Epithelial cell of esophagus (primary cell): Measurements from ENCODE around the gene NRG2.

ENCODE experiments used
- DNase-seq: peaks from one replicate; pipeline ENCODE4 v3.0.0; 2010; ENCODE audit warnings: low read depth
- H3K4me3 ChIP-seq: 2 replicates; pipeline ENCODE4 v1.5.1; 2011; ENCODE audit warnings: mild to moderate bottlenecking, low read length, control low read depth
- TF ChIP-seq, protein P1 (sequence below): IDR thresholded peaks from 2 replicates; pipeline ENCODE4 v1.5.1; 2011; ENCODE audit warnings: low read depth, mild to moderate bottlenecking, low read length, control low read depth, inconsistent platforms; ENCODE audit not compliant: insufficient read depth; ENCODE audit errors: missing control alignments

Gene NRG2

DNA sequence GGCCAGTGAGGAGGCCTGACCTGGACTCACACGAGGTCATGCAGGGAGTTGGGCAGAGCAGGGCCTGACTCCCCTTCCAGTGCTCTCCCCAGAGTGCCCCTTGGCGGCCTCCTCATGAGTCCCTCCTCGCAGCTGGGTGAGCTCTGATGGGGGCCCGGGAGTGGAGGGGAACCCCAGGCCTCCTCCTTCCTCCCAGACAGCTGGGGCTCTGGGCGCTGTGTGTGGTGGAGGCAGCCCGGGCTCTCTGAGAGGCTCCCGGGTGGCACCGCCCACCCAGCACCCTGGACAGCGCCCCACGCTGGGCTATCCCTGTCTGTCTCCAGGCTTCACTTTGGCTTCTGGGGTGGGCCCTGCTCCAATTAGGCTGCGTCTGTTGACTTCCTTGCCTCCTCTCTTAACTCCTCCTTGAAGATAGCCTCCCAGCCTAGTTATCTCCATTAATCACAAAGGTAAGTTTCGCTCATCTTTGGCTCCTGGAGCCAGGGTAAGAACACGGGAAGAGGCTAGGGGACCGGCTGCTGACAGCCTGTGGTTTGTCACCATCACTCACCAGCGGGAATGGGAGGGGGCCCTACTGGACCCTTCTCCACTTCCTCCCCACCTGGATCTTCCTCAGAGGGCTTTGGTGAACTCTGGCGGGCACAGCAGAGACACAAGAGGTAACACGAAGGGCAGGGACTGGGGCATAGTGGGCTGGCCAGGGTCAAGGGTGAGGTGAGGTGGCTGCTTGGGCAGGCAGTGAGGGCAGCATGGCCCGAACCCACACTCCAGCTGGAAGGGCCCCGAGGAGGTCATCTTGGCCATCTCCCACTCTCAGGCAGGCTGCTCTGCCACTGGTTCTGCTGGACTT lies 234.4 kb downstream of the NRG2 start:
- no peak overlapping the region for H3K4me3 ChIP-seq
- peak; percentile 55 for DNase-seq
- TF ChIP-seq, protein P1, sequence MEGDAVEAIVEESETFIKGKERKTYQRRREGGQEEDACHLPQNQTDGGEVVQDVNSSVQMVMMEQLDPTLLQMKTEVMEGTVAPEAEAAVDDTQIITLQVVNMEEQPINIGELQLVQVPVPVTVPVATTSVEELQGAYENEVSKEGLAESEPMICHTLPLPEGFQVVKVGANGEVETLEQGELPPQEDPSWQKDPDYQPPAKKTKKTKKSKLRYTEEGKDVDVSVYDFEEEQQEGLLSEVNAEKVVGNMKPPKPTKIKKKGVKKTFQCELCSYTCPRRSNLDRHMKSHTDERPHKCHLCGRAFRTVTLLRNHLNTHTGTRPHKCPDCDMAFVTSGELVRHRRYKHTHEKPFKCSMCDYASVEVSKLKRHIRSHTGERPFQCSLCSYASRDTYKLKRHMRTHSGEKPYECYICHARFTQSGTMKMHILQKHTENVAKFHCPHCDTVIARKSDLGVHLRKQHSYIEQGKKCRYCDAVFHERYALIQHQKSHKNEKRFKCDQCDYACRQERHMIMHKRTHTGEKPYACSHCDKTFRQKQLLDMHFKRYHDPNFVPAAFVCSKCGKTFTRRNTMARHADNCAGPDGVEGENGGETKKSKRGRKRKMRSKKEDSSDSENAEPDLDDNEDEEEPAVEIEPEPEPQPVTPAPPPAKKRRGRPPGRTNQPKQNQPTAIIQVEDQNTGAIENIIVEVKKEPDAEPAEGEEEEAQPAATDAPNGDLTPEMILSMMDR = no peak

GRCh38 chr5:139807647-139808030 lies 235.5 kb downstream of the NRG2 start:
- DNase-seq = no peak
- TF ChIP-seq, protein P1 = no peak
- no peak overlapping the region for H3K4me3 ChIP-seq

GRCh38 chr5:139806726-139807646 lies 236.1 kb downstream of the NRG2 start:
- TF ChIP-seq, protein P1 = no peak
- H3K4me3 ChIP-seq = no peak overlapping the region
- no peak for DNase-seq

GRCh38 chr5:139806111-139806510 lies 237.0 kb downstream of the NRG2 start:
- no peak overlapping the region for H3K4me3 ChIP-seq
- TF ChIP-seq, protein P1 = no peak
- no peak for DNase-seq

GRCh38 chr5:139805545-139805944 lies 237.6 kb downstream of the NRG2 start:
- no peak overlapping the region for H3K4me3 ChIP-seq
- no peak for DNase-seq
- TF ChIP-seq, protein P1 = no peak

GRCh38 chr5:139804800-139805397 lies 238.2 kb downstream of the NRG2 start:
- no peak overlapping the region for H3K4me3 ChIP-seq
- TF ChIP-seq, protein P1 = no peak
- DNase-seq = no peak
